ENCODE results near the gene DOCK2. TPM values are rescaled to one million over a fixed set of nuclear protein-coding genes. Genes with fewer than 3 reads are reported as not detected.
"Not testable (repeated sequence)": the region's sequence is repeated elsewhere in the genome, so short reads cannot be mapped to it uniquely, and the experiment has no call there.

Gene DOCK2
- total RNA-seq, 1 donor from 2014 or later, result 13.5 TPM

- DNase-seq (ENCODE audit: low read depth), result no peak
Observed at GRCh38 chr5:169719360-169720314, 82.6 kb downstream of the DOCK2 start.

GRCh38 chr5:169721771-169722170, 84.7 kb downstream of the DOCK2 start:
- no peak for DNase-seq (ENCODE audit: low read depth)

GRCh38 chr5:169723103-169723831, 86.2 kb downstream of the DOCK2 start:
- DNase-seq (ENCODE audit: low read depth), result peak; percentile 45

- DNase-seq (ENCODE audit: low read depth), result no peak
Observed at GRCh38 chr5:169724303-169725087, 87.4 kb downstream of the DOCK2 start.

- DNase-seq (ENCODE audit: low read depth), result not testable (repeated sequence)
Observed at GRCh38 chr5:169725665-169726064, 88.6 kb downstream of the DOCK2 start.

- DNase-seq (ENCODE audit: low read depth), result no peak
Observed at GRCh38 chr5:169728418-169728817, 91.3 kb downstream of the DOCK2 start.

- DNase-seq (ENCODE audit: low read depth), result no peak
Observed at GRCh38 chr5:169731221-169731620, 94.1 kb downstream of the DOCK2 start.

GRCh38 chr5:169732841-169733240, 95.8 kb downstream of the DOCK2 start:
- DNase-seq (ENCODE audit: low read depth), result no peak

GRCh38 chr5:169735913-169736312, 98.8 kb downstream of the DOCK2 start:
- DNase-seq (ENCODE audit: low read depth), result no peak

GRCh38 chr5:169736653-169737052, 99.6 kb downstream of the DOCK2 start:
- no peak for DNase-seq (ENCODE audit: low read depth)

- DNase-seq (ENCODE audit: low read depth), result no peak
Observed at GRCh38 chr5:169740435-169740834, 103.4 kb downstream of the DOCK2 start.

GRCh38 chr5:169742771-169743296, 105.8 kb downstream of the DOCK2 start:
- no peak for DNase-seq (ENCODE audit: low read depth)

GRCh38 chr5:169744336-169744735, 107.3 kb downstream of the DOCK2 start:
- no peak for DNase-seq (ENCODE audit: low read depth)

- DNase-seq (ENCODE audit: low read depth), result peak; percentile 85
Observed at GRCh38 chr5:169745441-169746146, 108.5 kb downstream of the DOCK2 start.

GRCh38 chr5:169746147-169746694, 109.1 kb downstream of the DOCK2 start:
- DNase-seq (ENCODE audit: low read depth), result no peak

GRCh38 chr5:169748174-169748573, 111.1 kb downstream of the DOCK2 start:
- DNase-seq (ENCODE audit: low read depth), result no peak

- no peak for DNase-seq (ENCODE audit: low read depth)
Observed at GRCh38 chr5:169749295-169749694, 112.2 kb downstream of the DOCK2 start.

GRCh38 chr5:169751490-169751889, 114.4 kb downstream of the DOCK2 start:
- peak; percentile 32 for DNase-seq (ENCODE audit: low read depth)

- DNase-seq (ENCODE audit: low read depth), result not testable (repeated sequence)
Observed at GRCh38 chr5:169752566-169752965, 115.5 kb downstream of the DOCK2 start.

GRCh38 chr5:169753795-169754194, 116.7 kb downstream of the DOCK2 start:
- DNase-seq (ENCODE audit: low read depth), result peak; percentile 31

GRCh38 chr5:169754737-169755136, 117.7 kb downstream of the DOCK2 start:
- DNase-seq (ENCODE audit: low read depth), result no peak

Measured in renal cortical epithelial cell (primary cell).